Right lobe of liver (tissue), 6 donors: ENCODE measurements around the gene U2AF1L4. TPM values are rescaled to one million over a fixed set of nuclear protein-coding genes. Genes with fewer than 3 reads are reported as not detected.

Experiments
- ATAC-seq, 4 donors: fragments of 200-7000 bp; cut with Tn5 transposase; one replicate each; pipeline ENCODE4 v1.9.1; 2020; ENCODE audit warnings: mild to moderate bottlenecking in 4 of 4, moderate library complexity in 4 of 4
- DNase-seq, 3 donors: peaks; one replicate each; pipeline ENCODE4 v3.0.0-alpha.2; 2020
- H3K27ac ChIP-seq, 3 donors: fragments of 200-600 bp; one replicate each; pipeline ENCODE4 v1.8.0; 2022
- H3K27me3 ChIP-seq, 2 donors: fragments of 200-600 bp; one replicate each; pipeline ENCODE4 v1.8.0; 2022
- H3K36me3 ChIP-seq, 4 donors: fragments of 200-600 bp; sonication (generic) in 1 of 4; one replicate each; pipeline versions ENCODE4 v1.5.1 to v1.8.0; 2017 to 2022; ENCODE audit warnings: control low read depth in 1 of 4
- H3K4me1 ChIP-seq, 4 donors: fragments of 200-600 bp; sonication (generic) in 1 of 4; one replicate each; pipeline versions ENCODE4 v1.5.1 to v1.8.0; 2017 to 2022; ENCODE audit warnings: control low read depth in 1 of 4
- H3K4me3 ChIP-seq, 3 donors: fragments of 200-600 bp; one replicate each; pipeline ENCODE4 v1.8.0; 2022
- H3K9me3 ChIP-seq, 4 donors: fragments of 200-600 bp; sonication (generic) in 1 of 4; one replicate each; pipeline versions ENCODE4 v1.5.1 to v1.8.0; 2017 to 2022; ENCODE audit warnings: control low read depth in 1 of 4
- POLR2A ChIP-seq: fragments of 450-650 bp; IDR thresholded peaks from one replicate; pipeline ENCODE4 v1.6.1; 2017; ENCODE audit warnings: antibody characterized with exemption, mild to moderate bottlenecking
- WGBS: methylation state at CpG from one replicate; pipeline ENCODE4 v1.1.6; 2018; ENCODE audit warnings: low coverage, low lambda C conversion rate; ENCODE audit not compliant: insufficient coverage; ENCODE audit errors: missing lambda C conversion rate; 5-methylcytosine and 5-hydroxymethylcytosine counted together
- intact Hi-C, 2 donors: fragments of 100-400 bp; cut with DNase I; formaldehyde crosslinking; loops; one replicate each; pipeline versions ENCODE4 v1.11.2 to v1.14.1; 2022
- total RNA-seq, 6 experiments: library from RNA; depleted of rRNA in 2 of 6; stranded (reverse); fragments of >200 nt in 2 of 6; fragmentation: NEBNext Ultra II Directional in 3 of 6; extraction: Animal tissue kit (Norgen Biotek cat#: 25700) in 3 of 6; gene quantifications; one replicate each; pipeline versions ENCODE4 v1.1.0 to v1.2.4, GENCODE V29; 2016 to 2023
- TF ChIP-seq, protein P1 (sequence below), 4 donors: fragments of 200-600 bp in 3 of 4; fragments of 450-650 bp in 1 of 4; IDR thresholded peaks; one replicate each; pipeline versions ENCODE4 v1.5.1 to v1.8.0; 2016 to 2022; ENCODE audit warnings: antibody characterized with exemption in 4 of 4, mild to moderate bottlenecking in 2 of 4
- donor health status: DM: no; HTN: yes; CAD: no.
- donor health status: DM: no; HTN: no; CAD: no.
- donor health status: DM: no; HTN: no; CAD: no.
- donor health status: DM: no; HTN: yes; CAD: no.
- donor health status: DM: no; HTN: yes; CAD: no.

Gene U2AF1L4
- total RNA-seq, 6 experiments from 2014 or later: 11.3 to 19.9 (median 17.5) TPM

DNA sequence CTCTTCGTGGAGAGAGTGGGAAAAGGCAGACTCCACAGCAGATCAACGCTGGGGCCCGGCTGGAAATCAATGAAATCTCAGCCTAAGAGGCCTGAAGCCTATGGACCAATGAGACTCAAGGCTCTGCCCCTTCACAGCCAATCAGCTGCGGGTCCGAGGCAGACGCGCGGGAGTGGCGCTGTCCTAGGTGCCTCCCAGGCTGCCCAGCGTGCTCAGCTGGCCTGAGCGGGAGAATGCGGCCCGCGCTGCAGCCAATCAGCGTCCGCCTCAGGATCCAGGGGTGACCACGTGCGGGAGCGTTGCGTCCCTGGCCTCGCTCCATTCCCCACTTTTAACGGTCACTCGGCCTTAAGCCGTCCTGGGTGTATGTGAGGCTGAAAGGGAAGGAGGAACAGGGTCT lies 41.0 kb downstream of the U2AF1L4 start, which contains the start of gene ZBTB32:
Gene ZBTB32 (plus strand): TSS at position 341 of the 400 bp plus-strand sequence. CDS start 10,069 bp downstream, outside the sequence.
- Histone ChIP-seq H3K4me3 (no peak within 1 kb of the TSS), H3K36me3 (no peaks in the 10 kb centered on the region), H3K4me1 (no peaks in the 10 kb centered on the region), H3K27ac (no peak within 1 kb of the TSS), H3K9me3 (no peaks in the 10 kb centered on the region), H3K27me3 (no peaks in the 10 kb centered on the region)
- whole genome bisulfite sequencing: 20% methylated on average over 1 of the region's 24 CpGs
- TF ChIP-seq, protein P1, sequence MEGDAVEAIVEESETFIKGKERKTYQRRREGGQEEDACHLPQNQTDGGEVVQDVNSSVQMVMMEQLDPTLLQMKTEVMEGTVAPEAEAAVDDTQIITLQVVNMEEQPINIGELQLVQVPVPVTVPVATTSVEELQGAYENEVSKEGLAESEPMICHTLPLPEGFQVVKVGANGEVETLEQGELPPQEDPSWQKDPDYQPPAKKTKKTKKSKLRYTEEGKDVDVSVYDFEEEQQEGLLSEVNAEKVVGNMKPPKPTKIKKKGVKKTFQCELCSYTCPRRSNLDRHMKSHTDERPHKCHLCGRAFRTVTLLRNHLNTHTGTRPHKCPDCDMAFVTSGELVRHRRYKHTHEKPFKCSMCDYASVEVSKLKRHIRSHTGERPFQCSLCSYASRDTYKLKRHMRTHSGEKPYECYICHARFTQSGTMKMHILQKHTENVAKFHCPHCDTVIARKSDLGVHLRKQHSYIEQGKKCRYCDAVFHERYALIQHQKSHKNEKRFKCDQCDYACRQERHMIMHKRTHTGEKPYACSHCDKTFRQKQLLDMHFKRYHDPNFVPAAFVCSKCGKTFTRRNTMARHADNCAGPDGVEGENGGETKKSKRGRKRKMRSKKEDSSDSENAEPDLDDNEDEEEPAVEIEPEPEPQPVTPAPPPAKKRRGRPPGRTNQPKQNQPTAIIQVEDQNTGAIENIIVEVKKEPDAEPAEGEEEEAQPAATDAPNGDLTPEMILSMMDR (IDR thresholded peaks at IDR 0.05): no peak
- no peak for TF ChIP-seq POLR2A
- no peak for ATAC-seq
- intact Hi-C loops: no loop called here
- no peak for DNase-seq

DNA sequence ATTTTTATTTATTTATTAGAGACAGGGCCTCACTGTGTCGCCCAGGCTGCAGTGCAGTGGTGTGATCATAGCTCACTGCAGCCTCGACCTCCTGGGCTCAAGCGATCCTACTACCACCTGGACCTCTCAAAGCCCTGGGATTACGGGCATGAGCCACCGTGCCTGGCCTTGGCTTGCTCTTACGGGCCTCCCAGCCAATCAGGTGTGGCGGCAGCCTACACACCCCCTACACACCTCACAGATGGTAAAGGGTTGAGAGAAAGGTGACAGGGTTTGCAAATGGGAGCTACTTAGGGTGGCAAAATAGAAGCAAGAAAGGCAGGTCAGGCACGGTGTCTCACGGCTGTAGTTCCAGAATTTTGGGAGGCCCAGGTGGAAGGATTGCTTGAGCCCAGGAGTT lies 41.9 kb downstream of the U2AF1L4 start:
- no peak for ATAC-seq
- intact Hi-C loops: no loop called here

DNA sequence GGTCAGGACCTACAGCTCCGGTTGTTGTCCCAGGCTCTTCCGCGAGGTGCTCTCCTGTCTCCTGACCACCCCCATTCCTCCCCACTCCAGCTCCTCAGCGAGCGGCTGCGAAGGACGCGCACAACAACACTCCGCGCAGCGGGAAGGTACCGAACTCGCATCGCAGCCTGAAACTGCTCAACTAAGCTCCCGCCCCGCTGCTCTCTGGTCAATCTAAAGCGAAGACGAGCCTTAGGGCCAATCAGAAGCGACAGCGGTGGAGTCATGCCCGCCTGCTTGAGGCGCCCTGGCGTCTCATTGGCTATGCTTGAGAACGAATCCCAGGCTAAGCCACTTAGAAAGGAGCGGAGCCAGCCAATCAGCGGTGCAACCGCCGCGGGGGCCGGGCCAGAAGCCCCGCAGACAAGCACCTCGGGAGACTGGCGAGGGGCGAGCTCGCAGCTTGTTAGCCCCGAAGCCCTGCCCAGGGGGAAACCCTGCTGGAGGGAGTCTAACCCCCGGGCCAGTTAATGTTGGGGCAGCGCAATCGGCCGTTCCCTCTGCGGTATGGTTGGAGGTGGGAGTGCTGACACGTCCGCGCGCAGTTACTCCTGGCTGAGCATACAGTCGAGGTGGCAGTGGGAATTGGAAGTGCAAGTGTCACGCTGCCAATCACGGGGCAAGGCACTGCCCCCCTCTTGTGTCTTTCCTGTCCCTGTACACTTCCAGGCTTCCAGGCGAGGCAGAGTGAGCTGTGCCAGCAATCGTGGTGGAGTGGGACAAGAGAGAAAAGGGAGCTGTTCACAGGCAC lies 42.8 kb downstream of the U2AF1L4 start:
- TF ChIP-seq POLR2A: peak; percentile 14
- TF ChIP-seq, protein P1 (IDR thresholded peaks at IDR 0.05): no peak
- H3K4me1 ChIP-seq: no peaks in the 10 kb centered on the region
- no peaks in the 10 kb centered on the region for H3K9me3 ChIP-seq
- peak overlapping the region; percentile 31 to 59 (median 52) for H3K4me3 ChIP-seq
- WGBS: 1% methylated on average over 30 of the region's 50 CpGs
- H3K27ac ChIP-seq: no peak overlapping the region
- H3K27me3 ChIP-seq: no peaks in the 10 kb centered on the region
- no peaks in the 10 kb centered on the region for H3K36me3 ChIP-seq
- intact Hi-C loops: no loop called here
- ATAC-seq (peak; percentile 99 to 100 (median 99)), DNase-seq (peak; percentile 94 to 96 (median 95))

More for the DNA sequence above, 41.9 kb downstream of the U2AF1L4 start:
- Histone ChIP-seq H3K36me3 (no peaks in the 10 kb centered on the region), H3K4me3 (no peak overlapping the region), H3K27ac (no peak overlapping the region), H3K4me1 (no peaks in the 10 kb centered on the region), H3K9me3 (no peaks in the 10 kb centered on the region), H3K27me3 (no peaks in the 10 kb centered on the region)
- no peak for TF ChIP-seq POLR2A
- TF ChIP-seq, protein P1 (IDR thresholded peaks at IDR 0.05): no peak
- DNase-seq: no peak
- WGBS: 63% methylated on average over 6 of the region's 9 CpGs

DNA sequence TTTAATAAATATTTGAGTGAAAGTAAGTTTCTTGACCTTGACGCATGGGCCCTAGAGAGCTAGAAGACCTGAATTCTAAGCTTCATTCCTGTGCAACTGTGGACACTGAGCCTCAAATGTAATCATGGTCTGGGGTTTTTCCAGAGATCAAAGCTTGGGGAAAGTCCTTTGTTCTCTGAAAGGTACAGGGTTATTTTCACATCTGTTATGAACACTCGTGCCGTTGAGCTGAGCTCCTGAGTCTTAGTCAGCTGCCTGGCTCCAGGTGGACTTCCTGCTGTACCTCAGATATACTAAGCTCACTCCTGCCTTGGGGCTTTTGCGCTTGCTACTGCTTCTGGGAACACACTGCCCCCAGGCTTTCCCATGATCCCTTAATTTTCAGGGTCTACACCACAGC lies 48.4 kb downstream of the U2AF1L4 start:
- WGBS: 69% methylated on average over 4 of the region's 4 CpGs
- Histone ChIP-seq H3K4me1 (no peaks in the 10 kb centered on the region), H3K36me3 (no peaks in the 10 kb centered on the region), H3K4me3 (no peak overlapping the region), H3K27ac (no peak overlapping the region), H3K27me3 (no peaks in the 10 kb centered on the region), H3K9me3 (no peaks in the 10 kb centered on the region)
- no peak for DNase-seq
- ATAC-seq: no peak
- TF ChIP-seq, protein P1 (IDR thresholded peaks at IDR 0.05): no peak
- TF ChIP-seq POLR2A: no peak
- intact Hi-C loops: loop anchor here (10.0 kb wide), 2 partner anchors 128 to 138 kb away; no protein-coding TSS in a partner anchor
